RWPE1 (cell line): ENCODE results near the gene CAPN11.

Experiments
- CTCF ChIA-PET: fragments of 350-600 bp; sonication (Branson Sonifier 250); formaldehyde crosslinking; extraction: SDS; loops from one replicate; lab custom pipeline; 2021; lab: Yijun Ruan, JAX
- POLR2A ChIA-PET: fragments of 400-600 bp; formaldehyde crosslinking; extraction: SDS; loops from one replicate; lab custom pipeline; 2020; ENCODE audit warnings: antibody characterized with exemption; ENCODE audit not compliant: low non-redundant PET; lab: Yijun Ruan, JAX
- DNase-seq: peaks from one replicate; pipeline ENCODE4 v3.0.0; 2012; ENCODE audit warnings: low spot score
- H3K27ac ChIP-seq: fragments of 450-650 bp; 2 replicates; pipeline ENCODE4 v1.5.1; 2017
- CTCF ChIP-seq: fragments of 450-650 bp; conservative IDR thresholded peaks from 2 replicates; pipeline ENCODE4 v1.5.1; 2017; ENCODE audit warnings: low read depth, mild to moderate bottlenecking

CAPN11 gene

GRCh38 chr6:44219815-44220784 lies 61.5 kb downstream of the CAPN11 start:
- ChIA-PET POLR2A (no interaction called here), CTCF (interaction anchor here (0.6 to 0.7 kb wide), 2 partner anchors 11 to 188 kb away, joined by 3 to 5 read pairs; no protein-coding TSS in a partner anchor)
- no peak for DNase-seq
- peak overlapping the region; percentile 86 for H3K27ac ChIP-seq
- no peak for TF ChIP-seq CTCF

GRCh38 chr6:44220913-44221290 lies 62.3 kb downstream of the CAPN11 start:
- H3K27ac ChIP-seq = peak overlapping the region; percentile 86
- ChIA-PET POLR2A (interaction anchor here (1.4 kb wide), 1 partner anchor 20 kb away, joined by 6 read pairs; no protein-coding TSS in a partner anchor), CTCF (interaction anchor here (0.6 to 1.7 kb wide), 10 partner anchors 8 to 125 kb away, joined by 3 to 7 read pairs (median 4); no protein-coding TSS in a partner anchor)
- no peak for TF ChIP-seq CTCF
- DNase-seq = no peak

GRCh38 chr6:44221291-44221960 lies 62.8 kb downstream of the CAPN11 start:
- ChIA-PET CTCF (interaction anchor here (0.5 to 1.7 kb wide), 12 partner anchors 9 to 126 kb away, joined by 3 to 7 read pairs (median 4); no protein-coding TSS in a partner anchor), POLR2A (interaction anchor here (1.4 kb wide), 1 partner anchor 20 kb away, joined by 6 read pairs; no protein-coding TSS in a partner anchor)
- peak; percentile 84 for DNase-seq
- TF ChIP-seq CTCF = peak; percentile 87
- peak overlapping the region; percentile 86 for H3K27ac ChIP-seq

- TF ChIP-seq CTCF = no peak
- DNase-seq = no peak
- H3K27ac ChIP-seq = peak overlapping the region; percentile 86
- CTCF ChIA-PET = interaction anchor here (0.5 to 2.7 kb wide), 8 partner anchors 9 to 44 kb away, joined by 3 to 11 read pairs (median 4); no protein-coding TSS in a partner anchor
- POLR2A ChIA-PET = interaction anchor here (1.4 kb wide), 1 partner anchor 21 kb away, joined by 6 read pairs; no protein-coding TSS in a partner anchor
These were observed 63.3 kb downstream of the CAPN11 start for GRCh38 chr6:44221961-44222335.

- ChIA-PET POLR2A (interaction anchor here (0.5 to 0.6 kb wide), 3 partner anchors 10 to 279 kb away, joined by 3 read pairs; no protein-coding TSS in a partner anchor), CTCF (interaction anchor here (0.9 to 2.7 kb wide), 4 partner anchors 11 to 50 kb away, joined by 3 to 11 read pairs (median 4); no protein-coding TSS in a partner anchor)
- no peak for DNase-seq
- H3K27ac ChIP-seq = peak overlapping the region; percentile 86
- TF ChIP-seq CTCF = no peak
These were observed 64.1 kb downstream of the CAPN11 start for GRCh38 chr6:44222486-44223318.
